Measurements from ENCODE around the gene GBP7.
A peak's percentile ranks its signal among the peaks of the same experiment; 100 is the strongest.

Gene GBP7

DNA sequence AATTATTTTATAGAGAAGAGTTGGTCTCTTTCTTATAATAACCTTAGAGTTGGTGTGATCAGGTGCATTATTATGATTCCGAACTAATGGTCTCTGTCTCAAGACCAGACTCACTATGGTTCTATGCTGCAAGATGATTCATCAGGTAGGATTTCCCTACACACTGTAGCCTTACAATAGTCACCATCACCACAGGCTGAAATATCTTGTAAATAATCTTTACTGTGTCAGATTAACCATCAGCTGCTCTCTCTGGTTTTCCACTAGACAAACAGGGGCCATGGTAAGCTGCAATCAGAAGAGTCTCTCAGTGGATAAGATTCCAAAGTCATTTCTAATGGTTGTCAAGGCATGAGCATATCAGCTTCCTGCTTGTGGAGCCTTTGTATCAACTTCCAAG lies 27.4 kb upstream of the GBP7 start:
- in situ Hi-C loops (cut with MboI; ENCODE audit: low sequenced_read_pairs, unreplicated experiment), result no loop called here
- TF ChIP-seq, protein P1, sequence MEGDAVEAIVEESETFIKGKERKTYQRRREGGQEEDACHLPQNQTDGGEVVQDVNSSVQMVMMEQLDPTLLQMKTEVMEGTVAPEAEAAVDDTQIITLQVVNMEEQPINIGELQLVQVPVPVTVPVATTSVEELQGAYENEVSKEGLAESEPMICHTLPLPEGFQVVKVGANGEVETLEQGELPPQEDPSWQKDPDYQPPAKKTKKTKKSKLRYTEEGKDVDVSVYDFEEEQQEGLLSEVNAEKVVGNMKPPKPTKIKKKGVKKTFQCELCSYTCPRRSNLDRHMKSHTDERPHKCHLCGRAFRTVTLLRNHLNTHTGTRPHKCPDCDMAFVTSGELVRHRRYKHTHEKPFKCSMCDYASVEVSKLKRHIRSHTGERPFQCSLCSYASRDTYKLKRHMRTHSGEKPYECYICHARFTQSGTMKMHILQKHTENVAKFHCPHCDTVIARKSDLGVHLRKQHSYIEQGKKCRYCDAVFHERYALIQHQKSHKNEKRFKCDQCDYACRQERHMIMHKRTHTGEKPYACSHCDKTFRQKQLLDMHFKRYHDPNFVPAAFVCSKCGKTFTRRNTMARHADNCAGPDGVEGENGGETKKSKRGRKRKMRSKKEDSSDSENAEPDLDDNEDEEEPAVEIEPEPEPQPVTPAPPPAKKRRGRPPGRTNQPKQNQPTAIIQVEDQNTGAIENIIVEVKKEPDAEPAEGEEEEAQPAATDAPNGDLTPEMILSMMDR (IDR thresholded peaks at IDR 0.05; ENCODE audit: borderline replicate concordance, control extremely low read depth, extremely low read depth, insufficient read depth, missing control alignments), result no peak
- no peak for DNase-seq (ENCODE audit: low spot score)

- in situ Hi-C loops (cut with MboI; ENCODE audit: low sequenced_read_pairs, unreplicated experiment), result no loop called here
- TF ChIP-seq, protein P1 (IDR thresholded peaks at IDR 0.05; ENCODE audit: borderline replicate concordance, control extremely low read depth, extremely low read depth, insufficient read depth, missing control alignments), result no peak
- no peak for DNase-seq (ENCODE audit: low spot score)
These were observed 25.4 kb upstream of the GBP7 start for GRCh38 chr1:89201106-89201794.

DNA sequence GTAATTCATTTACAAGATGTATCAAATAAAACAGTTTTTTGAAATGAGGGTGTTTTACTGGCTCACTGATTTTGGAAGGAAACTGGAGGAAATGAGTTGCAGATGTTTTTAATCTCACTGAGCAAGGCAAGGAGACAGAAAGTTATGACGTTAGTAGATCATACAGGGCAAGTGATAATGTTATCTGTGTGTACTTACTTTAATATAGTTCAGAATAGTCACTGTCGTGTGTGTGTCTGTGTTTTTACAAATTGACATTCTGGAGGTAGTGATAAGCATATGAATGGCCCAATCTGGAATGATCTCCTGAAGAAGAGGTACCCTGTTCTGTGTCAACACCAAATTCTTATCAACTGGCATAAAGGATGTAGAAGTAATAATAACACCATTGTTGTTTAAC lies 24.9 kb upstream of the GBP7 start:
- in situ Hi-C loops (cut with MboI; ENCODE audit: low sequenced_read_pairs, unreplicated experiment), result no loop called here
- TF ChIP-seq, protein P1 (IDR thresholded peaks at IDR 0.05; ENCODE audit: borderline replicate concordance, control extremely low read depth, extremely low read depth, insufficient read depth, missing control alignments), result no peak
- no peak for DNase-seq (ENCODE audit: low spot score)

- TF ChIP-seq, protein P1 (IDR thresholded peaks at IDR 0.05; ENCODE audit: borderline replicate concordance, control extremely low read depth, extremely low read depth, insufficient read depth, missing control alignments), result no peak
- in situ Hi-C loops (cut with MboI; ENCODE audit: low sequenced_read_pairs, unreplicated experiment), result no loop called here
- peak; percentile 29 for DNase-seq (ENCODE audit: low spot score)
These were observed 23.8 kb upstream of the GBP7 start for GRCh38 chr1:89199525-89200031.

- TF ChIP-seq, protein P1 (IDR thresholded peaks at IDR 0.05; ENCODE audit: borderline replicate concordance, control extremely low read depth, extremely low read depth, insufficient read depth, missing control alignments), result no peak
- peak; percentile 59 for DNase-seq (ENCODE audit: low spot score)
- in situ Hi-C loops (cut with MboI; ENCODE audit: low sequenced_read_pairs, unreplicated experiment), result no loop called here
These were observed 22.8 kb upstream of the GBP7 start, which contains the start of gene GBP4 for GRCh38 chr1:89198491-89199072. GBP4 (minus strand) TSS chr1:89198942; CDS start chr1:89198834, 108 bp downstream.

GRCh38 chr1:89198081-89198480 lies 22.3 kb upstream of the GBP7 start:
- TF ChIP-seq, protein P1 (IDR thresholded peaks at IDR 0.05; ENCODE audit: borderline replicate concordance, control extremely low read depth, extremely low read depth, insufficient read depth, missing control alignments), result no peak
- no peak for DNase-seq (ENCODE audit: low spot score)
- in situ Hi-C loops (cut with MboI; ENCODE audit: low sequenced_read_pairs, unreplicated experiment), result no loop called here
